HEK293 (cell line): ENCODE measurements around the gene ZC3H18.

Experiments
- CTCF ChIA-PET: fragments of 350-600 bp; formaldehyde crosslinking; extraction: SDS; loops from one replicate; lab custom pipeline; 2021; ENCODE audit warnings: antibody characterized with exemption; lab: Yijun Ruan, JAX
- POLR2A ChIA-PET: fragments of 300-600 bp; formaldehyde crosslinking; extraction: SDS; loops from one replicate; lab custom pipeline; 2020; ENCODE audit warnings: antibody characterized with exemption, inconsistent platforms; lab: Yijun Ruan, JAX
- H3K27ac ChIP-seq: fragments of 200-500 bp; sonication (Bioruptor generic); 2 replicates; pipeline ENCODE4 v1.5.1; 2014; ENCODE audit warnings: low read depth, low read length, control low read depth, inconsistent platforms; ENCODE audit errors: extremely low read depth
- H3K36me3 ChIP-seq, 2 experiments: fragments of 200-500 bp in 1 of 2; sonication (Bioruptor generic) in 1 of 2; 1 replicate in 1 of 2; 2 replicates in 1 of 2; pipeline ENCODE4 v1.5.1; 2014 to 2017; ENCODE audit warnings: inconsistent platforms in 2 of 2, low read length in 2 of 2; ENCODE audit not compliant: control insufficient read depth in 2 of 2, insufficient read depth in 1 of 2
- H3K4me1 ChIP-seq: fragments of 200-500 bp; sonication (Bioruptor generic); 2 replicates; pipeline ENCODE4 v1.5.1; 2014; ENCODE audit warnings: mild to moderate bottlenecking, low read length, inconsistent platforms; ENCODE audit not compliant: control insufficient read depth, insufficient read depth
- H3K4me3 ChIP-seq: 2 replicates; pipeline ENCODE4 v1.5.1; 2011; ENCODE audit warnings: low read depth, mild to moderate bottlenecking, control low read depth, low read length, moderate library complexity
- H3K9me3 ChIP-seq: fragments of 200-500 bp; sonication (Bioruptor generic); 2 replicates; pipeline ENCODE4 v1.5.1; 2014; ENCODE audit warnings: low read depth, low read length, inconsistent platforms; ENCODE audit not compliant: control insufficient read depth, insufficient read depth
- GLIS1 ChIP-seq: fragments of 450-650 bp; formaldehyde crosslinking; IDR thresholded peaks from 2 replicates; pipeline ENCODE4 v1.5.1; 2016; ENCODE audit warnings: missing biosample characterization, missing genetic modification characterization
- GLIS2 ChIP-seq: fragments of 450-650 bp; formaldehyde crosslinking; IDR thresholded peaks from 2 replicates; pipeline ENCODE4 v1.5.1; 2016; ENCODE audit warnings: missing biosample characterization, missing genetic modification characterization
- HOXA7 ChIP-seq: sonication (generic); formaldehyde crosslinking; IDR thresholded peaks from 2 replicates; pipeline ENCODE4 v1.8.1; 2022; ENCODE audit warnings: missing genetic modification reagents, borderline replicate concordance
- HOXC10 ChIP-seq: sonication (generic); formaldehyde crosslinking; IDR thresholded peaks from 2 replicates; pipeline ENCODE4 v1.8.1; 2023; ENCODE audit warnings: mild to moderate bottlenecking, missing genetic modification reagents
- ZNF221 ChIP-seq: fragments of 450-650 bp; formaldehyde crosslinking; IDR thresholded peaks from 2 replicates; pipeline ENCODE4 v1.5.1; 2017; ENCODE audit warnings: missing biosample characterization, missing genetic modification characterization, borderline replicate concordance
- ZNF292 ChIP-seq: fragments of 450-650 bp; formaldehyde crosslinking; IDR thresholded peaks from 2 replicates; pipeline ENCODE4 v1.5.1; 2016; ENCODE audit warnings: low read depth, missing biosample characterization, missing genetic modification characterization, borderline replicate concordance
- ZNF416 ChIP-seq: fragments of 450-650 bp; formaldehyde crosslinking; IDR thresholded peaks from 2 replicates; pipeline ENCODE4 v1.5.1; 2016; ENCODE audit warnings: missing biosample characterization, missing genetic modification characterization
- ZNF521 ChIP-seq: fragments of 450-650 bp; formaldehyde crosslinking; IDR thresholded peaks from 2 replicates; pipeline ENCODE4 v1.5.1; 2017; ENCODE audit warnings: missing biosample characterization, mild to moderate bottlenecking, missing genetic modification characterization
- ZNF600 ChIP-seq: fragments of 450-650 bp; formaldehyde crosslinking; IDR thresholded peaks from 2 replicates; pipeline ENCODE4 v1.5.1; 2016; ENCODE audit warnings: missing biosample characterization, missing genetic modification characterization
- ZNF610 ChIP-seq: fragments of 450-650 bp; formaldehyde crosslinking; IDR thresholded peaks from 2 replicates; pipeline ENCODE4 v1.5.1; 2016; ENCODE audit warnings: missing biosample characterization, missing genetic modification characterization, borderline replicate concordance
- ZNF658 ChIP-seq: fragments of 450-650 bp; formaldehyde crosslinking; IDR thresholded peaks from 2 replicates; pipeline ENCODE4; 2016; ENCODE audit warnings: missing biosample characterization, missing genetic modification characterization
- ZNF777 ChIP-seq: fragments of 450-650 bp; formaldehyde crosslinking; IDR thresholded peaks from 2 replicates; pipeline ENCODE4 v1.5.1; 2017; ENCODE audit warnings: missing biosample characterization, missing genetic modification characterization, borderline replicate concordance
- TF ChIP-seq, protein P1 (sequence below): fragments of 450-650 bp; formaldehyde crosslinking; IDR thresholded peaks from 2 replicates; pipeline ENCODE4 v1.5.1; 2017; ENCODE audit warnings: missing biosample characterization, missing genetic modification characterization
- TF ChIP-seq, protein P2 (sequence below): fragments of 450-650 bp; formaldehyde crosslinking; IDR thresholded peaks from 2 replicates; pipeline ENCODE4 v1.5.1; 2016; ENCODE audit warnings: missing biosample characterization, missing genetic modification characterization, low read depth
- TF ChIP-seq, protein P3 (sequence below): fragments of 450-650 bp; formaldehyde crosslinking; IDR thresholded peaks from 2 replicates; pipeline ENCODE4 v1.5.1; 2016; ENCODE audit warnings: missing biosample characterization, missing genetic modification characterization
- TF ChIP-seq, protein P4 (sequence below): sonication (generic); formaldehyde crosslinking; IDR thresholded peaks from 2 replicates; pipeline ENCODE4 v1.8.1; 2022; ENCODE audit warnings: mild to moderate bottlenecking, moderate library complexity, missing genetic modification reagents
- TF ChIP-seq, protein P5 (sequence below): fragments of 450-650 bp; formaldehyde crosslinking; IDR thresholded peaks from 2 replicates; pipeline ENCODE4 v1.5.1; 2017; ENCODE audit warnings: missing biosample characterization, missing genetic modification characterization
- TF ChIP-seq, protein P6 (sequence below): fragments of 450-650 bp; formaldehyde crosslinking; IDR thresholded peaks from 2 replicates; pipeline ENCODE4 v1.5.1; 2016; ENCODE audit warnings: missing biosample characterization, missing genetic modification characterization
- TF ChIP-seq, protein P7 (sequence below): fragments of 450-650 bp; formaldehyde crosslinking; IDR thresholded peaks from 2 replicates; pipeline ENCODE4 v1.5.1; 2016; ENCODE audit warnings: missing biosample characterization, missing genetic modification characterization
- TF ChIP-seq, protein P8 (sequence below): fragments of 450-650 bp; formaldehyde crosslinking; optimal IDR thresholded peaks from 2 replicates; pipeline ENCODE3; 2016; ENCODE audit warnings: missing biosample characterization, mild to moderate bottlenecking, missing genetic modification characterization

Gene ZC3H18

DNA sequence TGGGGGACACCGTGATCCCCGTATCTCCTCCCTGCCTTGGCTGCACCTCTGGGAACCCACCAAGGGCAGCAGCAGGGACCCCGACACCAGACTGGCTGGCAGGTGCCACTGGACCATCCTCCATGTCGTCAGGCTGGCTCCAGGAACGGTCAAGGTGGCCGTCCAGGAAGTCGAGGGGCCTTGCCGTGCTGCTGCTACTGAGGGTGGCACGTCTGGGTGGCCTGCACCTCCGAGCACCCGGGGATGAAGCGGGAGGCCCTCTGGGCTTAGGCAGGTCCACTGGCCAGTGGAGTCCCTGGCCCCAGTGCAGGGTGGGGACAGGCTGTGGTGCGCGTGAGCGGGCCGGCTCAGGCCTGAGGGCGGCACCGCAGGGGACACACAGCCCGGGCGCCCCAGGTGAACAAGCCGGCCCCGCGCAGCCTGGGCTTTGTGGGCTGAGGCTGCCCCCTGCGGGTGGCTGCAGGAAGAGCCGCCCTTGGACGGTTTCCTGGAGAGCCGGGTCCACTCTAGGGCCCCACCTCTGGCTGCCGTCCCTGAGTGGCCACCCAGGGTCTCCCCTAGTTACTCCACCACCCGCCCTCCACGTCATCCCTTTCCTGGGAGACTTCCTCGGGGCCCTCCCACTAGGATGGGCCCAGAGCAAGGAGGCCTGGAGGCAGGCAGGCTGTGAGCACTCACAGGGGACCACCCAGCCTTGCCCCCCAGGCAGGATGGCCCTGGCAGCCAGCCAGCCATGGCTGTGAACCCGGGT, 42.8 kb upstream of the ZC3H18 start:
- POLR2A ChIA-PET: no interaction called here
- no peaks in the 10 kb centered on the region for H3K4me1 ChIP-seq
- CTCF ChIA-PET: no interaction called here
- H3K36me3 ChIP-seq: peaks cover 0 to 29% of the 10 kb centered on the region in 2 experiments; a peak in 1 of 3 replicates
- H3K9me3 ChIP-seq: no peaks in the 10 kb centered on the region
- H3K4me3 ChIP-seq: no peak overlapping the region
- no peak overlapping the region for H3K27ac ChIP-seq
- TF ChIP-seq ZNF777 (no peak), ZNF521 (tag by site-specific recombination) (no peak), ZNF610 (no peak), ZNF416 (tag by site-specific recombination) (no peak), ZNF221 (tag by site-specific recombination) (no peak), ZNF658 (tag by site-specific recombination) (no peak), GLIS1 (tag by site-specific recombination) (peak; percentile 99), HOXA7 (CRISPR knock-in tag) (no peak), ZNF600 (tag by site-specific recombination) (no peak), HOXC10 (no peak), ZNF292 (tag by site-specific recombination) (no peak), GLIS2 (tag by site-specific recombination) (peak; percentile 83)
- TF ChIP-seq, protein P1, sequence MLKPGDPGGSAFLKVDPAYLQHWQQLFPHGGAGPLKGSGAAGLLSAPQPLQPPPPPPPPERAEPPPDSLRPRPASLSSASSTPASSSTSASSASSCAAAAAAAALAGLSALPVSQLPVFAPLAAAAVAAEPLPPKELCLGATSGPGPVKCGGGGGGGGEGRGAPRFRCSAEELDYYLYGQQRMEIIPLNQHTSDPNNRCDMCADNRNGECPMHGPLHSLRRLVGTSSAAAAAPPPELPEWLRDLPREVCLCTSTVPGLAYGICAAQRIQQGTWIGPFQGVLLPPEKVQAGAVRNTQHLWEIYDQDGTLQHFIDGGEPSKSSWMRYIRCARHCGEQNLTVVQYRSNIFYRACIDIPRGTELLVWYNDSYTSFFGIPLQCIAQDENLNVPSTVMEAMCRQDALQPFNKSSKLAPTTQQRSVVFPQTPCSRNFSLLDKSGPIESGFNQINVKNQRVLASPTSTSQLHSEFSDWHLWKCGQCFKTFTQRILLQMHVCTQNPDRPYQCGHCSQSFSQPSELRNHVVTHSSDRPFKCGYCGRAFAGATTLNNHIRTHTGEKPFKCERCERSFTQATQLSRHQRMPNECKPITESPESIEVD: no peak
- TF ChIP-seq, protein P2, sequence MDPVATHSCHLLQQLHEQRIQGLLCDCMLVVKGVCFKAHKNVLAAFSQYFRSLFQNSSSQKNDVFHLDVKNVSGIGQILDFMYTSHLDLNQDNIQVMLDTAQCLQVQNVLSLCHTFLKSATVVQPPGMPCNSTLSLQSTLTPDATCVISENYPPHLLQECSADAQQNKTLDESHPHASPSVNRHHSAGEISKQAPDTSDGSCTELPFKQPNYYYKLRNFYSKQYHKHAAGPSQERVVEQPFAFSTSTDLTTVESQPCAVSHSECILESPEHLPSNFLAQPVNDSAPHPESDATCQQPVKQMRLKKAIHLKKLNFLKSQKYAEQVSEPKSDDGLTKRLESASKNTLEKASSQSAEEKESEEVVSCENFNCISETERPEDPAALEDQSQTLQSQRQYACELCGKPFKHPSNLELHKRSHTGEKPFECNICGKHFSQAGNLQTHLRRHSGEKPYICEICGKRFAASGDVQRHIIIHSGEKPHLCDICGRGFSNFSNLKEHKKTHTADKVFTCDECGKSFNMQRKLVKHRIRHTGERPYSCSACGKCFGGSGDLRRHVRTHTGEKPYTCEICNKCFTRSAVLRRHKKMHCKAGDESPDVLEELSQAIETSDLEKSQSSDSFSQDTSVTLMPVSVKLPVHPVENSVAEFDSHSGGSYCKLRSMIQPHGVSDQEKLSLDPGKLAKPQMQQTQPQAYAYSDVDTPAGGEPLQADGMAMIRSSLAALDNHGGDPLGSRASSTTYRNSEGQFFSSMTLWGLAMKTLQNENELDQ (tag by site-specific recombination): no peak
- TF ChIP-seq, protein P3, sequence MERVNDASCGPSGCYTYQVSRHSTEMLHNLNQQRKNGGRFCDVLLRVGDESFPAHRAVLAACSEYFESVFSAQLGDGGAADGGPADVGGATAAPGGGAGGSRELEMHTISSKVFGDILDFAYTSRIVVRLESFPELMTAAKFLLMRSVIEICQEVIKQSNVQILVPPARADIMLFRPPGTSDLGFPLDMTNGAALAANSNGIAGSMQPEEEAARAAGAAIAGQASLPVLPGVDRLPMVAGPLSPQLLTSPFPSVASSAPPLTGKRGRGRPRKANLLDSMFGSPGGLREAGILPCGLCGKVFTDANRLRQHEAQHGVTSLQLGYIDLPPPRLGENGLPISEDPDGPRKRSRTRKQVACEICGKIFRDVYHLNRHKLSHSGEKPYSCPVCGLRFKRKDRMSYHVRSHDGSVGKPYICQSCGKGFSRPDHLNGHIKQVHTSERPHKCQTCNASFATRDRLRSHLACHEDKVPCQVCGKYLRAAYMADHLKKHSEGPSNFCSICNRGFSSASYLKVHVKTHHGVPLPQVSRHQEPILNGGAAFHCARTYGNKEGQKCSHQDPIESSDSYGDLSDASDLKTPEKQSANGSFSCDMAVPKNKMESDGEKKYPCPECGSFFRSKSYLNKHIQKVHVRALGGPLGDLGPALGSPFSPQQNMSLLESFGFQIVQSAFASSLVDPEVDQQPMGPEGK (tag by site-specific recombination): peak; percentile 64; the same call in 1 of the 2 replicates
- TF ChIP-seq, protein P4, sequence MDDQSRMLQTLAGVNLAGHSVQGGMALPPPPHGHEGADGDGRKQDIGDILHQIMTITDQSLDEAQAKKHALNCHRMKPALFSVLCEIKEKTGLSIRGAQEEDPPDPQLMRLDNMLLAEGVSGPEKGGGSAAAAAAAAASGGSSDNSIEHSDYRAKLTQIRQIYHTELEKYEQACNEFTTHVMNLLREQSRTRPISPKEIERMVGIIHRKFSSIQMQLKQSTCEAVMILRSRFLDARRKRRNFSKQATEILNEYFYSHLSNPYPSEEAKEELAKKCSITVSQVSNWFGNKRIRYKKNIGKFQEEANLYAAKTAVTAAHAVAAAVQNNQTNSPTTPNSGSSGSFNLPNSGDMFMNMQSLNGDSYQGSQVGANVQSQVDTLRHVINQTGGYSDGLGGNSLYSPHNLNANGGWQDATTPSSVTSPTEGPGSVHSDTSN (CRISPR knock-in tag): peak; percentile 22; the same call in 1 of the 2 replicates
- TF ChIP-seq, protein P5, sequence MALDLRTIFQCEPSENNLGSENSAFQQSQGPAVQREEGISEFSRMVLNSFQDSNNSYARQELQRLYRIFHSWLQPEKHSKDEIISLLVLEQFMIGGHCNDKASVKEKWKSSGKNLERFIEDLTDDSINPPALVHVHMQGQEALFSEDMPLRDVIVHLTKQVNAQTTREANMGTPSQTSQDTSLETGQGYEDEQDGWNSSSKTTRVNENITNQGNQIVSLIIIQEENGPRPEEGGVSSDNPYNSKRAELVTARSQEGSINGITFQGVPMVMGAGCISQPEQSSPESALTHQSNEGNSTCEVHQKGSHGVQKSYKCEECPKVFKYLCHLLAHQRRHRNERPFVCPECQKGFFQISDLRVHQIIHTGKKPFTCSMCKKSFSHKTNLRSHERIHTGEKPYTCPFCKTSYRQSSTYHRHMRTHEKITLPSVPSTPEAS (tag by site-specific recombination): no peak
- TF ChIP-seq, protein P6, sequence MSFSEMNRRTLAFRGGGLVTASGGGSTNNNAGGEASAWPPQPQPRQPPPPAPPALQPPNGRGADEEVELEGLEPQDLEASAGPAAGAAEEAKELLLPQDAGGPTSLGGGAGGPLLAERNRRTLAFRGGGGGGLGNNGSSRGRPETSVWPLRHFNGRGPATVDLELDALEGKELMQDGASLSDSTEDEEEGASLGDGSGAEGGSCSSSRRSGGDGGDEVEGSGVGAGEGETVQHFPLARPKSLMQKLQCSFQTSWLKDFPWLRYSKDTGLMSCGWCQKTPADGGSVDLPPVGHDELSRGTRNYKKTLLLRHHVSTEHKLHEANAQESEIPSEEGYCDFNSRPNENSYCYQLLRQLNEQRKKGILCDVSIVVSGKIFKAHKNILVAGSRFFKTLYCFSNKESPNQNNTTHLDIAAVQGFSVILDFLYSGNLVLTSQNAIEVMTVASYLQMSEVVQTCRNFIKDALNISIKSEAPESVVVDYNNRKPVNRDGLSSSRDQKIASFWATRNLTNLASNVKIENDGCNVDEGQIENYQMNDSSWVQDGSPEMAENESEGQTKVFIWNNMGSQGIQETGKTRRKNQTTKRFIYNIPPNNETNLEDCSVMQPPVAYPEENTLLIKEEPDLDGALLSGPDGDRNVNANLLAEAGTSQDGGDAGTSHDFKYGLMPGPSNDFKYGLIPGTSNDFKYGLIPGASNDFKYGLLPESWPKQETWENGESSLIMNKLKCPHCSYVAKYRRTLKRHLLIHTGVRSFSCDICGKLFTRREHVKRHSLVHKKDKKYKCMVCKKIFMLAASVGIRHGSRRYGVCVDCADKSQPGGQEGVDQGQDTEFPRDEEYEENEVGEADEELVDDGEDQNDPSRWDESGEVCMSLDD (tag by site-specific recombination): 0 out of 2 replicates have a peak, but pooled peaks have one; percentile 46
- TF ChIP-seq, protein P7, sequence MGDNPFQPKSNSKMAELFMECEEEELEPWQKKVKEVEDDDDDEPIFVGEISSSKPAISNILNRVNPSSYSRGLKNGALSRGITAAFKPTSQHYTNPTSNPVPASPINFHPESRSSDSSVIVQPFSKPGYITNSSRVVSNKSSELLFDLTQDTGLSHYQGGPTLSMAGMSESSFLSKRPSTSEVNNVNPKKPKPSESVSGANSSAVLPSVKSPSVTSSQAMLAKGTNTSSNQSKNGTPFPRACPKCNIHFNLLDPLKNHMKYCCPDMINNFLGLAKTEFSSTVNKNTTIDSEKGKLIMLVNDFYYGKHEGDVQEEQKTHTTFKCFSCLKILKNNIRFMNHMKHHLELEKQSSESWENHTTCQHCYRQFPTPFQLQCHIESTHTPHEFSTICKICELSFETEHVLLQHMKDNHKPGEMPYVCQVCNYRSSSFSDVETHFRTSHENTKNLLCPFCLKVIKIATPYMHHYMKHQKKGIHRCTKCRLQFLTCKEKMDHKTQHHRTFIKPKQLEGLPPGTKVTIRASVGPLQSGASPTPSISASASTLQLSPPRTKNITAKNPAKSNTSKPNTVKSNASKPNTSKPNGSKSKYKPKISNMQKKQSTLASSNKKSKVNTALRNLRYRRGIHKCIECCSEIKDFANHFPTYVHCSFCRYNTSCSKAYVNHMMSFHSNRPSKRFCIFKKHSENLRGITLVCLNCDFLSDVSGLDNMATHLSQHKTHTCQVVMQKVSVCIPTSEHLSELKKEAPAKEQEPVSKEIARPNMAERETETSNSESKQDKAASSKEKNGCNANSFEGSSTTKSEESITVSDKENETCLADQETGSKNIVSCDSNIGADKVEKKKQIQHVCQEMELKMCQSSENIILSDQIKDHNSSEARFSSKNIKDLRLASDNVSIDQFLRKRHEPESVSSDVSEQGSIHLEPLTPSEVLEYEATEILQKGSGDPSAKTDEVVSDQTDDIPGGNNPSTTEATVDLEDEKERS (tag by site-specific recombination): no peak
- TF ChIP-seq, protein P8, sequence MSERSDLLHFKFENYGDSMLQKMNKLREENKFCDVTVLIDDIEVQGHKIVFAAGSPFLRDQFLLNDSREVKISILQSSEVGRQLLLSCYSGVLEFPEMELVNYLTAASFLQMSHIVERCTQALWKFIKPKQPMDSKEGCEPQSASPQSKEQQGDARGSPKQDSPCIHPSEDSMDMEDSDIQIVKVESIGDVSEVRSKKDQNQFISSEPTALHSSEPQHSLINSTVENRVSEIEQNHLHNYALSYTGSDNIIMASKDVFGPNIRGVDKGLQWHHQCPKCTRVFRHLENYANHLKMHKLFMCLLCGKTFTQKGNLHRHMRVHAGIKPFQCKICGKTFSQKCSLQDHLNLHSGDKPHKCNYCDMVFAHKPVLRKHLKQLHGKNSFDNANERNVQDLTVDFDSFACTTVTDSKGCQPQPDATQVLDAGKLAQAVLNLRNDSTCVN (tag by site-specific recombination): peak; percentile 47
